HG03025 (cell line): ENCODE data around the gene SFN.

Experiments used
- ATAC-seq: cut with Tn5 transposase; IDR thresholded peaks from one replicate; pipeline ENCODE4 v1.9.1; 2021; ENCODE audit warnings: mild to moderate bottlenecking, moderate library complexity; ENCODE audit not compliant: unreplicated experiment, low FRiP score

Gene SFN

GRCh38 chr1:26909951-26910342 lies 47.0 kb downstream of the SFN start:
- ATAC-seq, result no peak

GRCh38 chr1:26910343-26911160 lies 47.6 kb downstream of the SFN start:
- no peak for ATAC-seq

DNA sequence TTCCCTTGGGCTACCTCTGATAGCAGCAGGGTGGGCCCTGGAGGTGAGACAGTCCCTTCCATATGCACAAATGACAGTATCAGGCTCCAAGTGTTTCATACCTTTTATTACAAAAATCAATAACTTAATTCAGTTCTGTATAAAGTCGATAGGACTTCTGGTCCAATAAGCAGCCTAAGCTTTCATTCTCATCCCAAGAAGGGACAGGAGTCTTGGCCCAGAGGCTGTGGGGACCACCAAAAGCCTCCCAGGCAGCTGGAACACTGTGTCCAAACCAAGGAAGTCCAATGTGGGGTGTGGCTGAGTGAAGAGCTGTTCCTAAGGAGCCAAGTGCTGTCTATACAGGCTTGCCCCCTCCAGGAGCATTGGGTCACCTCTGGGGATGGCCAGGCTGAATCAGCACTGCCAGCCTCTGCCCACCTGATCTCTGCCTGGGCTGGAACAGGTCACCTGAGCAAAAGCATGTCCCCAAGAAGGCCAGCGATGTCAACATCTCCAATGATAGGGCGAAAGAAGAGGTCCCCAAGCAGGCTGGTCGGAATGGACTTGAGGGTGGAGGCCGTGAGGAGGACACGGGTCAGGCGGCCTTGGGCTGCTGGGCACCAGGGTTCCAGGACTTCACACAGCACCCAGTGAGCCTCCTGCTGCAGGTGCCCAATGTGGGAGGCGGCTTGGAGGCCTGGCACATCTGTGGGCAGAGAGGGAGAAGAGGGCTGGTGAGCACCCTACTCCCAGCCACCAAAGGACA lies 48.6 kb downstream of the SFN start:
- ATAC-seq, result no peak

- no peak for ATAC-seq
Measured at GRCh38 chr1:26912147-26912490, 49.2 kb downstream of the SFN start.

GRCh38 chr1:26913389-26913753 lies 50.4 kb downstream of the SFN start:
- ATAC-seq, result no peak
